ENCODE data around the gene ATP11A.

GRCh38 chr13:112697756-112698655 is 8.2 kb downstream of the ATP11A start:
- TF ChIP-seq CTCF (IDR thresholded peaks at IDR 0.05) (no peak), POLR2A (IDR thresholded peaks at IDR 0.05) (no peak)
